ENCODE results near the gene PNKP. TPM values are rescaled to one million over a fixed set of nuclear protein-coding genes. Genes with fewer than 3 reads are reported as not detected.

Gene PNKP
- total and polyA plus RNA-seq, 9 of the 15 experiments (the other 6 are each of a cell fraction or from before 2014, with no cell fraction given) = 2.8 to 85.4 (median 25.3) TPM

GRCh38 chr19:49850487-49851342 lies 16.7 kb downstream of the PNKP start, which contains the start of gene PTOV1:
TSS of gene PTOV1 (plus strand) at chr19:49851159.
- ATAC-seq = peak; percentile 91
- in situ Hi-C loops (cut with MboI) = no loop called here
- H3K9ac ChIP-seq (ENCODE audit: insufficient read depth in 1 of 2, low read depth in 2 of 2, low read length in 2 of 2) = peak within 1 kb of the TSS; percentile 97 to 99
- no peaks in the 10 kb centered on the region for H3K27me3 ChIP-seq (ENCODE audit: control insufficient read depth in 2 of 2, insufficient read depth in 2 of 2, low read length in 2 of 2)
- 0% methylated on average over 47 of the region's 98 CpGs for WGBS (ENCODE audit: insufficient coverage, low coverage, missing lambda C conversion rate)
- peak within 1 kb of the TSS; percentile 92 for H3K4me2 ChIP-seq (ENCODE audit: insufficient read depth, low read length)
- H3K9me1 ChIP-seq (ENCODE audit: control insufficient read depth, insufficient read depth, low read length) = peaks cover 11% of the 10 kb centered on the region
- H2AFZ ChIP-seq (ENCODE audit: low read depth, low read length) = peak within 1 kb of the TSS; percentile 97
- 0 out of 2 replicates have a peak, but pooled peaks cover 6% of the 10 kb centered on the region for H3K9me3 ChIP-seq (replicated peaks; ENCODE audit: control insufficient read depth, insufficient read depth, low read depth, low read length)
- intact Hi-C loops (cut with micrococcal nuclease) = no loop called here
- H4K20me1 ChIP-seq (replicated peaks; ENCODE audit: control insufficient read depth, insufficient read depth, low read length) = peaks cover 11% of the 10 kb centered on the region
- DNase-seq (ENCODE audit: extremely low read depth in 1 of 4, low spot score in 3 of 4) = peak; percentile 96 to 97 (median 97)
- CTCF ChIA-PET (ENCODE audit: low intra/inter-chr PET ratio) = no interaction called here
- H3K79me2 ChIP-seq (ENCODE audit: control insufficient read depth, insufficient read depth, low read length) = peaks cover 54% of the 10 kb centered on the region
- POLR2A ChIA-PET = interaction anchor here (0.7 to 2.0 kb wide), 21 partner anchors 8 to 175 kb away, joined by 3 to 18 read pairs (median 5); partner anchors contain the start of genes FUZ and PRMT1
- H3K36me3 ChIP-seq (ENCODE audit: control insufficient read depth, insufficient read depth, low read length) = peaks cover 33% of the 10 kb centered on the region
- H3K4me1 ChIP-seq (replicated peaks in 1 of 2; ENCODE audit: control insufficient read depth in 2 of 2, insufficient read depth in 2 of 2, low read length in 2 of 2) = peaks cover 39 to 64% of the 10 kb centered on the region in 2 experiments
- FAIRE-seq = peak; percentile 83
- peak within 1 kb of the TSS; percentile 87 for H3K4me3 ChIP-seq
- BruUV-seq (replicated peaks) = no TSS peak
- peak within 1 kb of the TSS; percentile 100 for H3K27ac ChIP-seq (ENCODE audit: extremely low read depth, low read depth, low read length)
- TF ChIP-seq NCOR1 (IDR thresholded peaks at IDR 0.05) (0 out of 2 replicates have a peak, but pooled peaks have one; percentile 16), EP300 (IDR thresholded peaks at IDR 0.05; ENCODE audit: low read length) (peak; percentile 14; the same call in 1 of the 2 replicates), L3MBTL2 (IDR thresholded peaks at IDR 0.05) (peak; percentile 74), ZBTB9 (CRISPR knock-in tag; IDR thresholded peaks at IDR 0.05) (peak; percentile 64; the same call in 1 of the 2 replicates), NR2F6 (CRISPR knock-in tag; IDR thresholded peaks at IDR 0.05) (peak; percentile 78; the same call in 1 of the 2 replicates), SUPT5H (IDR thresholded peaks at IDR 0.05) (peak; percentile 80), STAG1 (CRISPR knock-in tag; IDR thresholded peaks at IDR 0.05; ENCODE audit: borderline replicate concordance) (no peak), AFF4 (CRISPR knock-in tag; IDR thresholded peaks at IDR 0.05) (peak; percentile 66), CHD2 (IDR thresholded peaks at IDR 0.05; ENCODE audit: low read depth, low read length) (peak; percentile 39; the same call in 1 of the 2 replicates), ZFP1 (CRISPR knock-in tag; IDR thresholded peaks at IDR 0.05) (no peak), SMARCA4 (IDR thresholded peaks at IDR 0.05) (0 out of 2 replicates have a peak, but pooled peaks have one; percentile 24), ZBTB2 (IDR thresholded peaks at IDR 0.05) (no peak), ZKSCAN8 (CRISPR knock-in tag; IDR thresholded peaks at IDR 0.05) (no peak), BMI1 (IDR thresholded peaks at IDR 0.05; ENCODE audit: low read length) (no peak), MTA3 (IDR thresholded peaks at IDR 0.05; ENCODE audit: borderline replicate concordance) (peak; percentile 79; the same call in 1 of the 2 replicates), NFYB (IDR thresholded peaks at IDR 0.05; ENCODE audit: extremely low read depth, insufficient read length) (no peak), ZBTB17 (CRISPR knock-in tag; IDR thresholded peaks at IDR 0.05) (peak; percentile 73; the same call in 1 of the 2 replicates)
